Activated CD4-positive, CD25-positive, alpha-beta regulatory T cell treated with anti-CD3 and anti-CD28 coated beads, Interleukin-2, amount 50 U/mL, for 72 hours (primary cell): ENCODE measurements around the gene PGK1.
A peak's percentile ranks its signal among the peaks of the same experiment; 100 is the strongest.
"Not testable (repeated sequence)": the region's sequence is repeated elsewhere in the genome, so short reads cannot be mapped to it uniquely, and the experiment has no call there.

Source experiments
- DNase-seq: peaks from one replicate; pipeline ENCODE4 v3.0.0; 2021

PGK1 gene

GRCh38 chrX:78103623-78104446 lies at the start of gene PGK1:
PGK1 (plus strand) TSS chrX:78104248; CDS start chrX:78104341, 93 bp downstream.
- DNase-seq, result peak; percentile 87

- no peak for DNase-seq
Observed at GRCh38 chrX:78063687-78064086, 40.4 kb upstream of the PGK1 start.

- no peak for DNase-seq
Observed at GRCh38 chrX:78064152-78064551, 39.9 kb upstream of the PGK1 start.

- not testable (repeated sequence) for DNase-seq
Observed at GRCh38 chrX:78064698-78065601, 39.1 kb upstream of the PGK1 start.

- no peak for DNase-seq
Observed at GRCh38 chrX:78066110-78066509, 37.9 kb upstream of the PGK1 start.

- no peak for DNase-seq
Observed at GRCh38 chrX:78071331-78071730, 32.7 kb upstream of the PGK1 start.

- not testable (repeated sequence) for DNase-seq
Observed at GRCh38 chrX:78073147-78074077, 30.6 kb upstream of the PGK1 start.

GRCh38 chrX:78074088-78074487 lies 30.0 kb upstream of the PGK1 start:
- no peak for DNase-seq

- DNase-seq, result no peak
Observed at GRCh38 chrX:78075787-78076389, 28.2 kb upstream of the PGK1 start.

- not testable (repeated sequence) for DNase-seq
Observed at GRCh38 chrX:78081413-78081812, 22.6 kb upstream of the PGK1 start.

- no peak for DNase-seq
Observed at GRCh38 chrX:78092296-78092695, 11.8 kb upstream of the PGK1 start.

- no peak for DNase-seq
Observed at GRCh38 chrX:78098108-78098507, 5.9 kb upstream of the PGK1 start.

- DNase-seq, result no peak
Observed at GRCh38 chrX:78102091-78102490, 2.0 kb upstream of the PGK1 start.

GRCh38 chrX:78103001-78103622 lies 936 bp upstream of the PGK1 start:
- no peak for DNase-seq

GRCh38 chrX:78104447-78105176 lies 564 bp downstream of the PGK1 start:
- DNase-seq, result no peak

GRCh38 chrX:78105944-78106650 lies 2.0 kb downstream of the PGK1 start:
- DNase-seq, result no peak

- DNase-seq, result no peak
Observed at GRCh38 chrX:78106651-78106986, 2.6 kb downstream of the PGK1 start.

GRCh38 chrX:78109458-78109857 lies 5.4 kb downstream of the PGK1 start:
- no peak for DNase-seq

GRCh38 chrX:78111140-78111931 lies 7.3 kb downstream of the PGK1 start:
- DNase-seq, result no peak

GRCh38 chrX:78116365-78116764 lies 12.3 kb downstream of the PGK1 start:
- no peak for DNase-seq
